Skeletal muscle satellite cell (primary cell): Measurements from ENCODE around the gene ZNF805. TPM values are rescaled to one million over a fixed set of nuclear protein-coding genes. Genes with fewer than 3 reads are reported as not detected.
"Not testable (repeated sequence)": the region's sequence is repeated elsewhere in the genome, so short reads cannot be mapped to it uniquely, and the experiment has no call there.

Source experiments
- H3K27me3 ChIP-seq: 2 replicates; pipeline ENCODE4 v1.7.0; 2013; ENCODE audit warnings: low read length; ENCODE audit not compliant: control insufficient read depth, insufficient read depth
- H3K36me3 ChIP-seq: 2 replicates; pipeline ENCODE4 v1.7.0; 2013; ENCODE audit warnings: mild to moderate bottlenecking, control low read depth, low read length; ENCODE audit not compliant: insufficient read depth
- H3K4me1 ChIP-seq: 2 replicates; pipeline ENCODE4 v1.7.0; 2013; ENCODE audit warnings: low read length; ENCODE audit not compliant: control insufficient read depth, insufficient read depth
- H3K4me2 ChIP-seq: 2 replicates; pipeline ENCODE4 v1.7.0; 2013; ENCODE audit warnings: mild to moderate bottlenecking, low read length
- H3K4me3 ChIP-seq: 2 replicates; pipeline ENCODE4 v1.7.0; 2013; ENCODE audit warnings: low read length
- H3K9ac ChIP-seq: 2 replicates; pipeline ENCODE4 v1.7.0; 2013; ENCODE audit warnings: mild to moderate bottlenecking, low read depth, low read length, moderate library complexity
- H3K9me3 ChIP-seq: replicated peaks from 2 replicates; pipeline ENCODE4 v1.7.0; 2013; ENCODE audit warnings: mild to moderate bottlenecking, control low read depth, low read length
- total RNA-seq: library from RNA; depleted of rRNA; stranded (reverse); fragments of >200 nt; gene quantifications from 2 replicates; pipeline ENCODE4 v1.2.3, GENCODE V29; 2012; rRNA removed

Gene ZNF805
- 12.7 and 15.2 TPM in 2 replicates for total RNA-seq

GRCh38 chr19:57240311-57241090 lies at the start of gene ZNF805:
ZNF805 (plus strand) TSS chr19:57240632; CDS start chr19:57240892, 260 bp downstream.
- no peaks in the 10 kb centered on the region for H3K27me3 ChIP-seq
- H3K36me3 ChIP-seq = peaks cover 17% of the 10 kb centered on the region
- H3K4me2 ChIP-seq = peak within 1 kb of the TSS; percentile 97
- peak within 1 kb of the TSS; percentile 93 for H3K4me3 ChIP-seq
- peak within 1 kb of the TSS; percentile 98 for H3K9ac ChIP-seq
- no peaks in the 10 kb centered on the region for H3K9me3 ChIP-seq
- H3K4me1 ChIP-seq = peaks cover 9% of the 10 kb centered on the region

- Histone ChIP-seq H3K4me3 (peak within 1 kb of the TSS; percentile 95), H3K9ac (peak within 1 kb of the TSS; percentile 92), H3K4me2 (peak within 1 kb of the TSS; percentile 82), H3K36me3 (peaks cover 34% of the 10 kb centered on the region), H3K9me3 (peaks cover 5% of the 10 kb centered on the region), H3K4me1 (peaks cover 11% of the 10 kb centered on the region), H3K27me3 (no peaks in the 10 kb centered on the region)
Observed at GRCh38 chr19:57191141-57192076, 49.0 kb upstream of the ZNF805 start, which contains the start of gene ZNF264. ZNF264 (plus strand) TSS chr19:57191500; CDS start chr19:57191914, 414 bp downstream.

- no peaks in the 10 kb centered on the region for H3K27me3 ChIP-seq
- H3K36me3 ChIP-seq = peaks cover 40% of the 10 kb centered on the region
- H3K4me2 ChIP-seq = peak overlapping the region; percentile 82
- peaks cover 5% of the 10 kb centered on the region for H3K9me3 ChIP-seq
- H3K9ac ChIP-seq = peak overlapping the region; percentile 92
- peak overlapping the region; percentile 95 for H3K4me3 ChIP-seq
- peaks cover 11% of the 10 kb centered on the region for H3K4me1 ChIP-seq
Observed at GRCh38 chr19:57192077-57192420, 48.4 kb upstream of the ZNF805 start.

GRCh38 chr19:57192993-57193392 lies 47.4 kb upstream of the ZNF805 start:
- Histone ChIP-seq H3K36me3 (peaks cover 48% of the 10 kb centered on the region), H3K4me2 (peak overlapping the region; percentile 82), H3K4me3 (peak overlapping the region; percentile 95), H3K27me3 (no peaks in the 10 kb centered on the region), H3K9me3 (peaks cover 5% of the 10 kb centered on the region), H3K9ac (peak overlapping the region; percentile 92), H3K4me1 (peaks cover 11% of the 10 kb centered on the region)

DNA sequence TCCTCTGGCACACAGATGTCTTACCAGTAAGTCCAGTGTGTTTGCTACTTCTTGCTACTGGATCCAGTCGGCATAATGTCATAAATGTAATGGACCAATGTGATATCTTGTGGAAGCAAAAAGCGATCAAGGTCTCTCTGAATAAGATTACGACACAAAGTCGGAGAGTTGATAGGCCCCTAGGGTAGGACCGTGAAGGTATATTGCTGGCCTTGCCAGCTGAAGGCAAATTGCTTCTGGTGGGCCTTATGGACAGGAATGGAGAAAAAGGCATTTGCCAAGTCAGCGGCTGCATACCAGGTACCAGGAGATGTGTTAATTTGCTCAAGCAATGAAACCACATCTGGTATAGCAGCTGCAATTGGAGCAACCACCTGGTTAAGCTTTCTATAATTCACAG lies 42.6 kb upstream of the ZNF805 start:
- not testable (repeated sequence) for H3K9ac ChIP-seq, H3K9me3 ChIP-seq, H3K4me2 ChIP-seq, H3K27me3 ChIP-seq, H3K4me3 ChIP-seq, H3K4me1 ChIP-seq
- H3K36me3 ChIP-seq = peaks cover 71% of the 10 kb centered on the region

GRCh38 chr19:57202160-57202559 lies 38.3 kb upstream of the ZNF805 start:
- peaks cover 7% of the 10 kb centered on the region for H3K9me3 ChIP-seq
- no peak overlapping the region for H3K9ac ChIP-seq
- no peaks in the 10 kb centered on the region for H3K27me3 ChIP-seq
- no peak overlapping the region for H3K4me3 ChIP-seq
- no peaks in the 10 kb centered on the region for H3K4me1 ChIP-seq
- no peak overlapping the region for H3K4me2 ChIP-seq
- peaks cover 57% of the 10 kb centered on the region for H3K36me3 ChIP-seq

DNA sequence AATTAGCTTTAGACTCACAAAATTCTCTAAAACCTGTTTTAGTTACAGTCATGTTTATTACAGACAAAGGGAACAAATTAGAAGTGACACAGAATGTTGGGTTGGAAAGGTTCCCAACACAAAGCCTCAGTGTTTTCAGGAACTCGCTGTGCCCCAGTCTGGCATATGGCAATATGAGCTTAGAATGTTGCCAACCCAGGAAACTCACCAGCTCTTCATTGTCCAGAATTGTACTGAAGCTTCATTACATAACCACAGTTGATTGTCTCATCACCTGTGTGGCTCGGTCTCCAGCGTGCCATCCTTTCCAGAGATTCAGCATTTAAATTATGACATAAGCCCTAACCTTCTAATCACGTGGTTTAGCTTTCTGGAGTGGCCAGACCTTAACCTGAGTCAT lies 30.1 kb upstream of the ZNF805 start:
- no peak overlapping the region for H3K4me2 ChIP-seq
- no peak overlapping the region for H3K9ac ChIP-seq
- H3K9me3 ChIP-seq = peaks cover 7% of the 10 kb centered on the region
- H3K27me3 ChIP-seq = no peaks in the 10 kb centered on the region
- H3K4me1 ChIP-seq = no peaks in the 10 kb centered on the region
- H3K36me3 ChIP-seq = peaks cover 65% of the 10 kb centered on the region
- H3K4me3 ChIP-seq = no peak overlapping the region

GRCh38 chr19:57212109-57212508 lies 28.3 kb upstream of the ZNF805 start:
- H3K4me3 ChIP-seq = no peak overlapping the region

GRCh38 chr19:57227502-57227901 lies 12.9 kb upstream of the ZNF805 start:
- H3K27me3 ChIP-seq = no peaks in the 10 kb centered on the region
- no peaks in the 10 kb centered on the region for H3K9me3 ChIP-seq
- no peaks in the 10 kb centered on the region for H3K4me1 ChIP-seq
- no peak overlapping the region for H3K4me3 ChIP-seq
- H3K4me2 ChIP-seq = no peak overlapping the region
- no peaks in the 10 kb centered on the region for H3K36me3 ChIP-seq
- H3K9ac ChIP-seq = no peak overlapping the region

More at GRCh38 chr19:57212109-57212508, 28.3 kb upstream of the ZNF805 start:
- Histone ChIP-seq H3K9ac (no peak overlapping the region), H3K4me2 (no peak overlapping the region), H3K27me3 (no peaks in the 10 kb centered on the region), H3K36me3 (peaks cover 58% of the 10 kb centered on the region), H3K4me1 (no peaks in the 10 kb centered on the region), H3K9me3 (no peaks in the 10 kb centered on the region)

DNA sequence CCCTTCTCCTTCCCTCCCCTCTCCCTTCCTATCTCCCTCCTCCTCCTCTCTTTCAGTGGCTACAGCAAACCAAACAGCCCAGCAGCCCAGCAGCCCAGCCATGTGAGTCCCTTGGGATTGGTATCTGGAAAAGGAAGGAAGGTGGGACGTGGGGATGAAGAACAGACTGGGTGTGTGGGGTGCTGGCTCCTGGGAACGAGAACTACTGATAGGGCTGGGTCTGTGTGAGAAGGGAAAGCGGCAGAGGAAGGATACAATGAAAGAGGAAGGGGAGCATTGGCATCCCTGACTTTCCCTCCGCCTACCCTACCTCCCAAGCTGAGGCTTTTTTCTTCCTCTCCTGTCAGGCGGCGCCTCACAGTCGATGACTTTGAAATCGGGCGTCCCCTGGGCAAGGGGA lies 8.7 kb upstream of the ZNF805 start:
- Histone ChIP-seq H3K4me2 (no peak overlapping the region), H3K4me3 (no peak overlapping the region), H3K36me3 (no peaks in the 10 kb centered on the region), H3K27me3 (no peaks in the 10 kb centered on the region), H3K9ac (no peak overlapping the region), H3K4me1 (no peaks in the 10 kb centered on the region), H3K9me3 (no peaks in the 10 kb centered on the region)

GRCh38 chr19:57233207-57233606 lies 7.2 kb upstream of the ZNF805 start:
- H3K27me3 ChIP-seq = no peaks in the 10 kb centered on the region
- no peak overlapping the region for H3K9ac ChIP-seq
- H3K4me3 ChIP-seq = no peak overlapping the region
- no peaks in the 10 kb centered on the region for H3K36me3 ChIP-seq
- H3K4me2 ChIP-seq = no peak overlapping the region
- no peaks in the 10 kb centered on the region for H3K4me1 ChIP-seq
- no peaks in the 10 kb centered on the region for H3K9me3 ChIP-seq
